Embryonic facial prominence (tissue), 1 donor: Measurements from ENCODE around the gene KCNH3.
"Not testable (repeated sequence)": the region's sequence is repeated elsewhere in the genome, so short reads cannot be mapped to it uniquely, and the experiment has no call there.

Experiments
- DNase-seq: peaks from one replicate; pipeline ENCODE4 v3.0.0-alpha.2; 2016; ENCODE audit errors: extremely low spot score

KCNH3 gene, protein sequence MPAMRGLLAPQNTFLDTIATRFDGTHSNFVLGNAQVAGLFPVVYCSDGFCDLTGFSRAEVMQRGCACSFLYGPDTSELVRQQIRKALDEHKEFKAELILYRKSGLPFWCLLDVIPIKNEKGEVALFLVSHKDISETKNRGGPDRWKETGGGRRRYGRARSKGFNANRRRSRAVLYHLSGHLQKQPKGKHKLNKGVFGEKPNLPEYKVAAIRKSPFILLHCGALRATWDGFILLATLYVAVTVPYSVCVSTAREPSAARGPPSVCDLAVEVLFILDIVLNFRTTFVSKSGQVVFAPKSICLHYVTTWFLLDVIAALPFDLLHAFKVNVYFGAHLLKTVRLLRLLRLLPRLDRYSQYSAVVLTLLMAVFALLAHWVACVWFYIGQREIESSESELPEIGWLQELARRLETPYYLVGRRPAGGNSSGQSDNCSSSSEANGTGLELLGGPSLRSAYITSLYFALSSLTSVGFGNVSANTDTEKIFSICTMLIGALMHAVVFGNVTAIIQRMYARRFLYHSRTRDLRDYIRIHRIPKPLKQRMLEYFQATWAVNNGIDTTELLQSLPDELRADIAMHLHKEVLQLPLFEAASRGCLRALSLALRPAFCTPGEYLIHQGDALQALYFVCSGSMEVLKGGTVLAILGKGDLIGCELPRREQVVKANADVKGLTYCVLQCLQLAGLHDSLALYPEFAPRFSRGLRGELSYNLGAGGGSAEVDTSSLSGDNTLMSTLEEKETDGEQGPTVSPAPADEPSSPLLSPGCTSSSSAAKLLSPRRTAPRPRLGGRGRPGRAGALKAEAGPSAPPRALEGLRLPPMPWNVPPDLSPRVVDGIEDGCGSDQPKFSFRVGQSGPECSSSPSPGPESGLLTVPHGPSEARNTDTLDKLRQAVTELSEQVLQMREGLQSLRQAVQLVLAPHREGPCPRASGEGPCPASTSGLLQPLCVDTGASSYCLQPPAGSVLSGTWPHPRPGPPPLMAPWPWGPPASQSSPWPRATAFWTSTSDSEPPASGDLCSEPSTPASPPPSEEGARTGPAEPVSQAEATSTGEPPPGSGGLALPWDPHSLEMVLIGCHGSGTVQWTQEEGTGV

DNA sequence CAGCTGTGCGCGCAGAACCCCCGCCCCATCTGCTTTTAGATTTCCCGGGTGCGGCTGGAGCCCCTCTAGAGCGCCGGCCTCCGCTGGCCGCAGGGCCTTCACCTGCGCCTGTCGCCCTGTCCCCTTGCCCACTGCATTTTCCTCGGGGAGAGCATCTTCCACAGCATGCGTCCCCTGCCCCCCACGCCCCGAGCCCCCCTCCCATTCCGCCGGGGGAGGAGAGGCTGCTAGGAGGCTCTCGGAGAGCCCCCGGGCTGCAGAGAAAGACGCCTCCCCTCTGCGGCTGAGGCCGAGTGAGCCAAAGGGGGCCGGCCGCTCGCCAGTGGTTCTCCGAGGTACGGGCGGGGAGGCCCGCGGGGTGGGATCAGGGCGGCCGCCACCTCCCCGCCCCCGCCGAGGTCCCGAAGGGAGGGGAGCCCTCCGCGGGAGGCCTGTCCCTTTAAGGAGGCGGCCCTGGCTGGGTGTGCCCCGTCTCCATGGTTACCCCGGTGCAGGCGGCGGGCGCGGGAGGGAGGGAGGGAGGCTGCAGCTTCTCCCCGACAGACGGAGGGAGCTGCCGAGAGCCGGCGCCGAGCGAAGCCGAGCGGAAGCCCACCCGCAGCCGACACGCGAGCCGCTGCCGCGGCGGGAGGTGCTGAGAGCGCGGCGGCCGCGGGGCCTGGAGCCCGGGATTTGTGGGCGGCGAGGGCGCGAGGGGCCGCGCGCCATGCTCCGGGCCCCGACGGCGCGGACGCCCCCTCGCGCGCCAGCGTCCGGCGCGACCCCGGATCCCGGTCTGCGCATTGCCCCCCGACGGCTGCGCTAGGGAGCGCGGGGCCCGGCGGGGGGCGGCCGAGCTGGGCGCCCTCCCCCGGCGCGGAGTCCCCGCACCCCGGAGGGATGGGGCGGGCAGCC is at the start of gene KCNH3:
Gene KCNH3 (plus strand): TSS at position 521 of the 894 bp plus-strand sequence. CDS start 387 bp downstream, outside the sequence.
- DNase-seq = no peak

DNA sequence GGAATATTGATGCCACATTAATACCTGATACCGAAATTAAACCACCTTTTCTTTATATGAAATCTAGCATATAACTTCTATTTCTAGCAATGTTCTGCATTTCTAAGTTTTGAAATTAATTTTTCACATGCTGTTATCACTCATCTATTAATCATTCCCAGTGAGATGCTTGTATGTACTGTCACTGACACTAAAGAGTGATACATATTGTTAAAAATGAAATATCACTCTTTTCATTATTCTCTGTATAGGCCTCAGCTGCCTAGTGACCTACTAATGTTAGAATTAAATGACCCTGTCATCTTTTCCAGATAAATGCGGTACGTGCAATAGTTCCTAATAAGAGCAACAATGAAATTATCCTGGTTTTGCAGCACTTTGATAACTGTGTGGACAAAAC is 49.7 kb upstream of the KCNH3 start:
- DNase-seq = no peak

DNA sequence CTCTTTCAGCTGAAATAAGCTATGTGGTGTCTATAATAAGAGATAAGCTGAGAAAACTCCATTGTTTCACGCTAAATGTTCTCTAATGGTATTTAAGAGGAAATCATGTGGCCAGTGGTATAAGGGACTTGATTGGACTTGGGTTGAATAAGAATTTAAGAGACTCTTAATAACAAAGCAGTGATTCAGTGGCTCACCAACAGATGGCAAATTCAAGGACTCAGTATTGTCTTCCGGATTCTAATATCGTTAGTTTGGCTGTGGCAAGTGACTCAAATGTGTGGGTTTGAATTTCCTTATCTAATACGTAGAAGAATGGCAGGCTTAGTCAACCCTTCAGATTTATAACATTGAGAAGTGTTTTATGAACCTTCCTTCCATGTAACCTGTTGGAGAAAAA is 49.1 kb upstream of the KCNH3 start:
- DNase-seq = no peak

DNA sequence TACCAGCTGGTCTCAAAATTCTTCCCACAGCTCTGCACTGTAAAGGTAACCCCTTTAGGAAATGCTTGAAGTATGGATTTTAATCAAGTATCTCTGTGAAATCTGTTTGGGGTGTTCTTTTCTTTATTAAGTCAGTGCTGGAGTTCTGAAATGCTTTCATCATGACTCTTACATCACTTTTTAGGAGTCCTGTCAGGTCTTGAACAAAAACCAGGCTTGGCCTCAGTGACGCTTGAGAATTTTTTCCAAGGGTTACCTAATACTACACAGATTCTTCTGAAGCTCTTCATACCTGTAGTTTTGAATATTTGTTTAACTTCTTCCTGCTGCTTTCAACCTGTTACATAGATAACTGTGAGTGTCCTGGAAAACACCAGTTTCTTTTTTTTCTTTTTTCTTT is 47.0 kb upstream of the KCNH3 start:
- DNase-seq = no peak

DNA sequence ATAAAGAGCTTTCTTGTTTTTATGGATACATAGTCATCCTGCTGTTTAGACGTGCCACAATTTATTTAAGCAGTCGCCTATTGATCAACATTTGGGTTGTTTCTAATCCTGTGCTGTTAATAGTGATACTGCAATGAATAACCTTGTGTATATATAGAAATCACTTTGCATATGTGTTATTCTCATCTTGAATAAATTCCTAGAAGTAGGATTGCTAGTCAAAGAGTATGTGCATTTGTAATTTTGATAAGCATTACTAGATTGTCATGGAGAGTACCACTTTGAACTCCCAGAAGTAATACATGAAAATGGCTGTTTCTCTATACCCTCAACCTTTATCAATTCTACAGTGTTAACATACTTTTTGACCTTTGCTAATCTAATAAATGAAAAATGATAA is 44.9 kb upstream of the KCNH3 start:
- DNase-seq = no peak

DNA sequence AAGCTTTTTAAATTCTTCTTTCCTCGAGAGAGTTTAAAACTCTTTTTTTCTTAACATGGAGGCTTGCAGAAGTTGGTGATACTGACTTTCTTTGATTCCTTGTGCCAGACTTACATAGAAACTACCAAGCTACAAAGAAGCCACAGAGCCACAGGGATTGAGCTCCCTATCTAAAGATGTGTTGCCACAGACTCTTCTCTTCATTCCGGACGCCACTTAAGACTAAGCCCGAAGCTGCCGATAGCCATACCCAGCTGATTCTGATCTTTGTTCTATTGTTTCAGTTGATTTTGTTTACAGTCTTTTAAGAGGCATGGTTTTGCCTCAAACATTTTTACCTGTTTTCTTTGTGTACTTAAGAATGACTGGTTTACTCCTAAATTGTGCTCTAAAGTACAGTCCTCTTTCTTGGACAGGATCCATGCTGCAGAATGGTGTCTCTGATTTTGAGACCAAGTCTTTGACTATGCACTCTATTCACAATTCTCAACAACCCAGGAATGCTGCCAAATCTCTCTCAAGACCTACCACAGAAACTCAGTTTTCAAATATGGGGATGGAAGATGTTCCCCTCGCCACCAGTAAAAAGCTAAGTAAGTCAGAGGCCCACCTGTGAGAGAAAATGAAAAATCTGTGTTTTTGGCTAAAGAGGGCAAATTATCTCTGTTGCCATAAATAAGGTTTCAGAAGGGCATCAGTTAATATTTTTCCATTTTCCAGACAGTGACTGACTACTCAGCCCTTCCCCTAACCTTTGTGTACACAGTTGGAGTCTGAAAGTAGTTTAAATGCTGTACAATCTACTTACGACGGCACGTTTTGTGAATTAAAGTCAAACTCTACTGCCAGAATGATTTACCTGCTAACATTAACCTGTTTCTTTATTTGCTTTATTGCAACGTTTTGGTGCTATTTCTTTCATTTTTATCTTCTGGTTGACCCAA is 42.1 kb upstream of the KCNH3 start:
- no peak for DNase-seq

DNA sequence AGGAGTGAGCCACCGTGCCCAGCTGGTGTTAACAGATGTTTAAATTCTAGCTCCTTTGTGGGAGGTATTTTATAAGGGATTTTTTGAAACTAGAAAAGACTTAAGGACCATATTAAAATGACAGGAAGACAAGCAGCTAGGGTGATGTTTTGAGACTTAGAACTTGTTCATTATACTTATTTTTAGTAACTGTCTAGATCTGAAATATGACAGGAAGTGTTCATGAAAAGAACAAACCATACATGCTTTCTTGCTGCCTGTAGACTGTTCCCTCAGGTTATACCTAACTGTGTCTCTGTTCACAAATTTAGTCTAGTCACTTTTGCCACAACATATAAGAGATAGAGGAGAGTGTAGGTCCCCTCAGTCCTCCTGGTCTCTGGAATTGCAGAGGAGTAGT is 36.9 kb upstream of the KCNH3 start:
- DNase-seq = no peak

DNA sequence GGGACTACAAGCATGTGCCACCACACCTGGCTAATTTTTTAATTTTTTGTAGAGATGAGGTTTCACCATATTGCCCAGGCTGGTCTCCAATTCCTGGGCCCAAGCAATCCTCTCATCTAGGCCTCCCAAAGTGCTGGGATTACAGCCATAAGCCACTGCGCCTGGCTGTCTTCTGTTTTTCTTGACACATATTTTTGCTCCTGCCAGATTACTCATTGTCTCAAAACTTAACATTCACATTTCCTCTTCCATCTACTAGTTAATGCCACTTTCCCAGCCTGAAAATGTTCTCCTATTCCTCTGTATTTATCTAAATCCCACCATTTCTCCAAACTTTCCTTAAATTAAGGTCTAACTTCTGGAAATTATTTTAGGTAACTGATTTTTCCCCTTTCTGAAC is 36.2 kb upstream of the KCNH3 start:
- DNase-seq = no peak

DNA sequence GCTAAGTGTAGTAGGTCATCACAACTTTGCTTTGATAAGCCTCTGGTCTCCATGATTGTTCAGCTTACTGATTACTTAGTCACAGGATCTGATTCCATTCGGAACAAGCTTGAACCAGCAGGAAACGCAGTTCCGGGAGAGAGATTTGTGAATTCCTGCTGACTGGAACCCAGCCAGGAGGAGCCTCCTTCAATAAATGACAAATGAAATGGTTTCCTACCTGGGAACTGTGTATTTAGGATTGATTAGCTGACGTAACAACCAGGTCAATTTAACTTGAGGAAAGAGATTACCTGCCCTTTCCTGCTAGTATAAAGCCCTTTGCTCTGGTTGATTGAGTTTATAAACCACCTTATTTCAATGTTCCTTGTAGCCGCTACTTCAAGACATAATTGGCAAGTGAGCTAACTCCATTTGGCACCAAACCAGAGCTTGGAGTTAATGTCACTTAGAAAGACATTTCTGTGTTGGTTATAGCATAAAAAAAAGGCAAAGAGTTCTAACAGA is 35.1 kb upstream of the KCNH3 start:
- DNase-seq = no peak

DNA sequence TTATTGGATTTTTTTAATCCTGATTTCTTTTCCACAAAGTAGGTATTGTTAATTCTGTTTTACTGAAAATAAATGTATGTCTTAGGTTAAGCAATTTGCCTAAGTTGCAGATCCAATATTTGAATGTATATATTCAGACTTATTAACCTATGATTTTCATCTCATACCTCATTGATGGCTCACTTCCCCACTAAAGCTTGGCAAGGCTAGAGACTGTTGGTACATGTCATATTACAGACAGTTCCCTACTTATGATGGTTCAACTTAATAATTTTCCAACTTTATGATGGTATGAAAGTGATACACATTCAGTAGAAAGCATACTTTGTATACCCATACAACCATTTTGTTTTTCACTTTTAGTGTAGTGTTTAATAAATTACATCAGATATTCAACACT is 33.2 kb upstream of the KCNH3 start:
- DNase-seq = no peak

DNA sequence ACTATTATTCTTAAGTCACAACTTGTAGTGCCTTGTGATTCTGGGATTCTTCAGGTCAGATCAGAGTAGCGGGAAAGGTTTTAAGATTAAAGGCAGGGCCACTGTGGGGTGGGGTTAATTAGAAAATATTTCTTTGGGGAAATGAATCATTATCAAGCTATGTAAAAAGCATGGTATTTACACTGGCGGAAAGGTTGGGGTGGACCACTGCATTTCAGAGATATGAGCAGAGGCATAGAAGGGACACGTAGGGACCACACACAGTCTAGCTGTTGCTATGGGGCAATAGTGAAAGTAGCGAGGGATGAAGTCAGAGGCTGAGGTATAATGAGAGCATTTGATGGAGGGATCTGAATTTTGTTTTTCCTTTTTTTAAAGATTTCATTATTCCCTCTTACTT is 31.7 kb upstream of the KCNH3 start:
- no peak for DNase-seq

DNA sequence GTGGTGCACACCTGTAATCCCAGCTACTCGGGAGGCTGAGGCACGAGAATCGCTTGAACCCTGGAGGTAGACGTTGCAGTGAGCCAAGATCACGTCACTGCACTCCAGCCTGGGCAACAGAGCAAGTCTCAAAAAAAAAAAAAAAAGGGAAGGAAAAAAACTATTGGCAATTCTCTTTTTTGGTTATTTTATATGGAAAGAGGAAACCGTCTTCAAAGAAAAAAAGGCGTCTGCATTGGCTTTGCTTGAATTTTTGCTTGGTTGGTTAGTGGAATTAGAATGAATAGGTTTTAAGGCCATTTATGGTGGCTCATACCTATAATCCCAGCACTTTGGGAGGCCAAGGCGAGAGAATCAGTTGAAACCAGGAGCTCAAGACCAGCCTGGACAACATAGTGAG is 29.1 kb upstream of the KCNH3 start:
- DNase-seq = not testable (repeated sequence)

DNA sequence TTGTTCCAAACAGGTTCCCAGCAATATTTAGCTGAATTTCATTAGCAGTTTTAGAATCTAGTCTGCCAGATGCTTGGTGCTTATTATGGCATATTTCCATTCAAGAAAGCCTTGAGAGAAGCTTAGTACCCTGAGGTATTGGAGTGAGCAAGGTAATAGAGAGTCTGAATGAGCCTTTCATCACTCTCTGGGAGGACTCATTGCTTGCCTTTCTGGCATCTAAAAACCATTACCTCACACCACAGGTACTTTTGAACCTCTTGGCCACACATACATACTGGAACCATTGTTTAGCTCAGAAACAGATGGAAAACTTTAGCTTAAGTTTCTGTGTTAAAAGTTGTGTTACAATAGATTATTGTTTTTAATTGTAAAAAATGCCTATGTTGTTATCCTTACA is 27.4 kb upstream of the KCNH3 start:
- no peak for DNase-seq

DNA sequence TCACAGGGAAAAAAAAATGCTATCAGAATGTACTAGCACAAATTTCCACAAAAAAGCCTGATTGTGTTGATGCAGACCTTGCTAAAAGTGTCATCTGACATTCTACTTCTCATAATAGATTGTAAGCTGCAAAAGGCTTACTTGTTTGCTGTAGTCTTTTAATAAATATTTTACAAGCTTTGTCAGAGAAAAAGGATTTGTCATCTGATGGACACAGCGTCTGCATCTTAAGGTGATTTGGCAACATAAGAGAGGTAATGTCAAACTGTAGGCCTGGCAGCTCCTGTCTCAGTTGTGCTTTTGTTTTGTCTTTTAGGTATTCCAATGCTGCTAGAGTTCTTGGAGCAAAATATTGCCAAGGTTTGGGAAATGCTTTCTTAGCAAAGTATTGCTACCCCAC is 26.3 kb upstream of the KCNH3 start:
- DNase-seq = no peak

DNA sequence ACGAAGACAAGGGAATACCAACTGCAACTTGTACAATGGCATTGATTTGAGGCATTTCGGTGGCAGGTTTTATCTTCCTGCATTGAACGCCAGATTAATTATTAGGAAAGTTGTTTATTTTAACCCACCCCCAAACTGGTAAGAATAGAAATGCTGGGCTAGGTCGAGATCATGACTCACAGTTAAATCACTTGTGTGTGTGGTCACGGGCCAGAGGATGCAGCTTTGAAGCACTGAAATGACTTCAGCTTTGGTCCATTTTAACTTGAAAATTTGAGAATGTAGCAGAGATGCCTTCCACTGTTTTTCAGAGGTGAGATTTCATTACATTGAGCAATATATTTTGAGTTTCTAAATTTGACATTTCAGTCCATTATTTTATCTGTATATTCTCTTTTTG is 23.6 kb upstream of the KCNH3 start:
- no peak for DNase-seq

DNA sequence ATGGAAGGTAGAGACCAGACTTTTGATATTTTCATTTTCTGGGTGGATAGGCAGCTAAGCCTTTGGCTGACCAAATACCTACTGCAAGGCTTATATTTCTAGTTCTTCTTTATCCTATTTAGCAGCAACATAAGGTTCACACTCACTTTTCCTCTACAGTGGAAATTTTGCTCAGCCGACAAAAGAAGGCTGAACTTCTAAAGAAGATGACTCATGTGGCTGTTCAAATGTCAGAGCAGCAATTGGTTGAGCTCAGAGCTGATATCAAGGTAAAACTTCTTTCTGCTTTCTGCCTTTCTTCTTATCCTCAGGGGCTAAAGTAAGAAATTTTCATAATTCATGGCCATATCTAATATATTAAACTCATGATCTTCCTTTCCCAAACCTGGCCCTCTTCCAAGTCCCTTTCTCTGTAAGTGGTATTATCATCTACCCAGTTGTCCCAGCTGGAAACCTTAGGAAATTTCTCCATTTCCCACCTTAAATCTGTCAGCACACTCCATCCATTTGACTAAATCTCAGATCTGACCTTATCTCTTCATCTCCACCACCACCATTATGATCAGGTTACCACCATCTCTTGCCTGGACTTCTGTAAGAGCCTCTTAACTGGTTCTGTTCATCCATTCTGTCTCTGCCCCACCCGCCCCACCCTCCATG is 19.8 kb upstream of the KCNH3 start:
- DNase-seq = no peak

DNA sequence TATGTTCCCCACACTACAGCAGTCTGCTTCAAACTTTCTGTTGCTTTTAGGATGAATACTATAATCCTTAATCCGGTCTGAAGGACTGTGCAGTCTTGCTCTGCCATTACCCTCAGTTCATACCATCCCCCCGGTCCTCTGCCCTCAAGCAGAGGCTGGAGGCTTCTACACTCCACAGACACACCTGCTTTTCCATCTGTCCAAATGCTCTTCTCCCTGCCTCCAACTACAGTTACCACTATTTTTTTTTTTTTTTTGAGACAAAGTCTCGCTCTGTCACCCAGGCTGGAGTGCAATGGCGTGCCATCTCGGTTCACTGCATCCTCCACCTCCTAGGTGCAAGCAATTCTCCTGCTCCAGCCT is 19.3 kb upstream of the KCNH3 start:
- DNase-seq = no peak

DNA sequence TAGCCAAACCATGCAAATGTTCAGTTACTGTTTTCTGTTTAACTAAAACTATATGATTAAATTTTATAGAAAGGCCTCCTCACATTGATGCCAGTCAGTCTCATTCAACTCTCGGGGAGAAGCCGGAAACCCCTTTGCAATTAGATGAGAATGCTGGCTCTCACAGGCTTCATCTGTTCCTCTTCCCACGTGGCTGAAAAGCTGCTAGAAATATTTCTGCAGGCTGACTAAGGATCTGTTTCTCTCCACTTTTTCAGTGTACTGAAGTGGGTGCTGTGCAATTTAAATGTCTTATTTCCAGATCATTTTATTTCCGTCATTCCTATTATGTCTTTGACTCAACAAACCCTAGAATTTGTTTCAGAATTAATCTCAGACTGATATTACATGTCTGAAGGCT is 17.4 kb upstream of the KCNH3 start:
- no peak for DNase-seq

DNA sequence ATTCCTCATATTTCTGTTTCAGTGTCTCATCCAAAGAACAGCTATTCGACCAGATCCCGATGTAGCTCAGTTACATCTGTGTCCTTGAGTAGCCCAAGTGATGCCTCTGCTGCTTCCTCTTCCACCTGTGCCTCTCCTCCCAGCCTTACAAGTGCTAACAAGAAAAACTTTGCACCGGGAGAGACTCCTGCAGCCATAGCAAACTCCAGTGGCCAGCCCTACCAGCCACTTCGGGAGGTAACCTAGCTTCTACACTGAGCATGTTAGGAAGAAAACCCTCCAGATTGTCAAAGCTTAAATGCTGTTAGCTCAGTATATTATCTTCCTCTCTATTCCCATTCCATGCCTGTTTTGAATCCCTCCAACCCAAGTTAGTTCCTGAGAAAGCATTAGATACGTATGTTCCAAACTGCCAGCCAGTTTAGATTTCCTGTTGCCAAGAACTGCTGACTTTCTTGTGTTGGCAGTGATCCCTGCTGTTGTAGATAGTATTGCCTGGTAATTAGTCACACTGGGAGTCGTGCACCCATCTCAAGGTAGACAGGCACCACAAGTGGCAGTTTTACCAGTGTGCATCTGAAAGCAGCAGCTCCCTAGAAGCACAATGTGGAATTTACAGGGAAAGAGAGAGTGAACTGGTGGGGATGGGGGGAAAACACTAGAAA is 14.0 kb upstream of the KCNH3 start:
- DNase-seq = no peak
